ENCODE results near the gene RCN2.
A peak's percentile ranks its signal among the peaks of the same experiment; 100 is the strongest.
"Not testable (repeated sequence)": the region's sequence is repeated elsewhere in the genome, so short reads cannot be mapped to it uniquely, and the experiment has no call there.

The RCN2 gene, protein sequence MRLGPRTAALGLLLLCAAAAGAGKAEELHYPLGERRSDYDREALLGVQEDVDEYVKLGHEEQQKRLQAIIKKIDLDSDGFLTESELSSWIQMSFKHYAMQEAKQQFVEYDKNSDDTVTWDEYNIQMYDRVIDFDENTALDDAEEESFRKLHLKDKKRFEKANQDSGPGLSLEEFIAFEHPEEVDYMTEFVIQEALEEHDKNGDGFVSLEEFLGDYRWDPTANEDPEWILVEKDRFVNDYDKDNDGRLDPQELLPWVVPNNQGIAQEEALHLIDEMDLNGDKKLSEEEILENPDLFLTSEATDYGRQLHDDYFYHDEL

DNA sequence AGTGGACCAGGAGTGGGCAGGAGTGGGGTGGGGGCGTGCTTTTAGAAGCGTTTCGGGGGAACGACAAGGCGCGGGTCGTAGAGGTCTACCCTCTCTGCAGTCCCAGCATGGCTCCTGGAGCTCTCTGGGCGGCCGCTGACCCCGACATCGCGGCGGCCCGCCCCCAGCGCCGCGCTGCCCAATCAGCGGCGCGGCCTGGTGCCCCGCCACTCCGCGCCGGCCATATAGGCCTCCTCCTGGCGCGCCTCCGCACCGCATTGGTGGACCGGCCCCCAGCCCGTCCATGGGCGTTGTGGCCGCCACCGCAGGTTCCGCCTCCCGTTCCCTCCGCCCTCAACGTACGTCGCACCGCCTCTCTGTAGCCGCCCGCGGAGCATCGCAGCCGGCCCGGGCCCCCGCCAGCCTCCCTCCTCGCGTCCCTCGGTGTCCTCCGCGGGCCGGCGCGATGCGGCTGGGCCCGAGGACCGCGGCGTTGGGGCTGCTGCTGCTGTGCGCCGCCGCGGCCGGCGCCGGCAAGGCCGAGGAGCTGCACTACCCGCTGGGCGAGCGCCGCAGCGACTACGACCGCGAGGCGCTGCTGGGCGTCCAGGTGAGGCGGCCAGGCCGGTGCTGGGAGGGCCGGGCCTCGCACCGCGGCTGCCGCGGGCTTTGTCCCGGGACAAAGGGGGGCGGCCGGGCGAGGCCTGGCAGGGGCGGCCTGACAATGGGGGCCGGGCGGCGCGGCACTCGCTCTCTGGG is at the start of gene RCN2:
Gene RCN2, plus strand, starts transcription at position 353 of the 738 bp plus-strand sequence. Its CDS starts 93 bp downstream, at position 446.
- DNase-seq (ENCODE audit: low read depth): peak; percentile 77
- TF ChIP-seq, protein P1, sequence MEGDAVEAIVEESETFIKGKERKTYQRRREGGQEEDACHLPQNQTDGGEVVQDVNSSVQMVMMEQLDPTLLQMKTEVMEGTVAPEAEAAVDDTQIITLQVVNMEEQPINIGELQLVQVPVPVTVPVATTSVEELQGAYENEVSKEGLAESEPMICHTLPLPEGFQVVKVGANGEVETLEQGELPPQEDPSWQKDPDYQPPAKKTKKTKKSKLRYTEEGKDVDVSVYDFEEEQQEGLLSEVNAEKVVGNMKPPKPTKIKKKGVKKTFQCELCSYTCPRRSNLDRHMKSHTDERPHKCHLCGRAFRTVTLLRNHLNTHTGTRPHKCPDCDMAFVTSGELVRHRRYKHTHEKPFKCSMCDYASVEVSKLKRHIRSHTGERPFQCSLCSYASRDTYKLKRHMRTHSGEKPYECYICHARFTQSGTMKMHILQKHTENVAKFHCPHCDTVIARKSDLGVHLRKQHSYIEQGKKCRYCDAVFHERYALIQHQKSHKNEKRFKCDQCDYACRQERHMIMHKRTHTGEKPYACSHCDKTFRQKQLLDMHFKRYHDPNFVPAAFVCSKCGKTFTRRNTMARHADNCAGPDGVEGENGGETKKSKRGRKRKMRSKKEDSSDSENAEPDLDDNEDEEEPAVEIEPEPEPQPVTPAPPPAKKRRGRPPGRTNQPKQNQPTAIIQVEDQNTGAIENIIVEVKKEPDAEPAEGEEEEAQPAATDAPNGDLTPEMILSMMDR (conservative IDR thresholded peaks at IDR 0.05; ENCODE audit: low read depth, low read length): no peak
- peak within 1 kb of the TSS; percentile 83 for H3K4me3 ChIP-seq (ENCODE audit: low read length)

DNA sequence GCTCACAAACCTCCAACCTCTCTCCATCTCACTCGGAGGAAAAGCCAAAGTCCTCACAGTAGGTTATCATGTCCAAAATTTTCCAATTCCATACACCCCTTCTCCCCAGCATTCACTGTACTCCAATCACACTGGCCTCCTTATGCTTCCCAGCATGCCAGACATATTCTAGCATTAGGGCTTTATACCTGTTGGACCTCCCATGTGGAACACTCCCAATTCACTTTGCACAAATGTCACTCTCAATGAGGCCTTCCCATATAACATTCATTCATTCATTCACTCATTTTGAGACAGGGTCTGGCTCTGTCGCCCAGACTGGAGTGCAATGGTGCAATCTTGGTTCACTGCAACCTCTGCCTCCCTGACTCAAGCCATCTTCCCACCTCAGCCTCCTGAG is 46.3 kb upstream of the RCN2 start:
- TF ChIP-seq, protein P1 (conservative IDR thresholded peaks at IDR 0.05; ENCODE audit: low read depth, low read length): no peak
- DNase-seq (ENCODE audit: low read depth): no peak
- H3K4me3 ChIP-seq (ENCODE audit: low read length): no peak overlapping the region

DNA sequence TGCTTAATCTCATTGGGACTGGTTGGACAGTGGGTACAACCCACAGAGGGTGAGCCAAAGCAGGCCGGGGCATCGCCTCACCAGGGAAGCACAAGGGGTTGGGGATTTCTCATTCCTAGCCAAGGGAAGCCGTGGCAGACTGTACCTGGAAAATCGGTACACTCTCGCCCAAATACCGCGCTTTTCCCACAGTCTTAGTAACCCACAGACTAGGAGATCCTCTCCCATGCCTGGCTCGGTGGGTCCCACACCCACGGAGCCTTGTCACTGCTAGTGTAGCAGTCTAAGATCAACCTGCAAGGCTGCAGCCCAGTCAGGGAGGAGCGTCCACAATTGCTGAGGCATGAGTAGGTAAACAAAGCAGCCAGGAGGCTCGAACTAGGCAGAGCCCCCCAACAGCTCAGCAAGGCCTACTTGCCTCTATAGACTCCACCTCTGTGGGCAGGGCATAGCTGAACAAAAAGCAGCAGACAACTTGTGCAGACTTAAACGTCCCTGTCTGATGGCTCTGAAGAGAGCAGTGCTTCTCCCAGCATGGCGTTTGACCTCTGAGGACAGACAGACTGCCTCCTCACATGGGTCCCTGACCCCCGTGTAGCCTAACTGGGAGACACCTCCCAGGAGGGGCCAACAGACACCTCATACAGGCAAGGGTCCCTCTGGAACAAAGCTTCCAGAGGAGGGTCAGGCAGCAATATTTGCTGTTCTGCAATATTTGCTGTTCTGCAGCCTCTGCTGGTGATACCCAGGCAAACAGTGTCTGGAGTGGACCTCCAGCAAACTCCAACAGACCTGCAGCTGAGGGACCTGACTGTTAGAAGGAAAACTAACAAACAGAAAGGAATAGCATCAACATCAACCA is 44.0 kb upstream of the RCN2 start:
- H3K4me3 ChIP-seq (ENCODE audit: low read length); DNase-seq (ENCODE audit: low read depth): not testable (repeated sequence)

DNA sequence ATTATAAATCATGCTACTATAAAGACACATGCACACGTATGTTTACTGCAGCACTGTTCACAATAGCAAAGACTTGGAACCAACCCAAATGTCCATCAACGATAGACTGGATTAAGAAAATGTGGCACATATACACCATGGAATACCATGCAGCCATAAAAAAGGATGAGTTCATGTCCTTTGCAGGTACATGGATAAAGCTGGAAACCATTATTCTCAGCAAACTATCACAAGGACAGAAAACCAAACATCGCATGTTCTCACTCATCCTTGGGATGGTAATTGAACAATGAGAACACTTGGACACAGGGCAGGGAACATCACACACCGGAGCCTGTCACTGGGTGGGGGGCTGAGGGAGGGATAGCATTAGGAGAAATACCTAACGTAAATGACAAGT is 38.7 kb upstream of the RCN2 start:
- not testable (repeated sequence) for H3K4me3 ChIP-seq (ENCODE audit: low read length); DNase-seq (ENCODE audit: low read depth)

DNA sequence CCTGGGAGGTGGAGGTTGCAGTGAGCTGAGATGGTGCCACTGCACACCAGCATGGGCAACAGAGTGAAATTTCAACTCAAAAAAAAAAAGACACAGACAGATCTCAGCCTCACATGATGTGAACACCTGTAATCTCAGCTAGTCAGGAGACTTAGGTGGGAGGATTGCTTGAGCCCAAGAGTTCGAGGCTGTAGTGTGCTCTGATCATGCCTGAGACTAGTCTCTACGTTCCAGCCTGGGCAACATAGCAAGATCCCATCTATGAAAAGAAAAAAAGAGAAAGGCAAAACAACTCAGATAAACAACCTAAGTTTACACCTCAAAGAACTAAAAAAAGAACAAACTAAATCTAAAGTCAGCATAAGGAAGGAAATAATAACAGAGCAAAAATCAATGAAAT is 37.4 kb upstream of the RCN2 start:
- TF ChIP-seq, protein P1 (conservative IDR thresholded peaks at IDR 0.05; ENCODE audit: low read depth, low read length): no peak
- no peak for DNase-seq (ENCODE audit: low read depth)
- H3K4me3 ChIP-seq (ENCODE audit: low read length): no peak overlapping the region

DNA sequence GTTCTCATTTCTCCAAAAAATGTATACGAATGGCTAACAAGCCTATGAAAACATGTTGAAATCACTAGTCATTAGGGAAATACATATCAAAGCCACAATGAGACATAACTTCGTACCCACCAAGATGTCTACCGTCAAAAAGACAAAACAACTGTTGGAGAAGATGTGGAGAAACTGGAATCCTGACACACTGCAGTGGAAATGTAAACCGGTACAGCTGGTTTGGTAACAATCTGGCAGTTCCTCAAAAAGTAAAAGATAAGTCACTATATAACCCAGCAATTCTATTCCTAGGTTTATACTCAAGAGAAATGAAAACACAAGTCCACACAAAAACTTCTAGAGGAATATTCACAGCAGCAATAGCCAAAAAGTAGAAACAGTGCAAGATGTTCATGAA is 33.4 kb upstream of the RCN2 start:
- no peak for DNase-seq (ENCODE audit: low read depth)
- TF ChIP-seq, protein P1 (conservative IDR thresholded peaks at IDR 0.05; ENCODE audit: low read depth, low read length): no peak
- no peak overlapping the region for H3K4me3 ChIP-seq (ENCODE audit: low read length)

DNA sequence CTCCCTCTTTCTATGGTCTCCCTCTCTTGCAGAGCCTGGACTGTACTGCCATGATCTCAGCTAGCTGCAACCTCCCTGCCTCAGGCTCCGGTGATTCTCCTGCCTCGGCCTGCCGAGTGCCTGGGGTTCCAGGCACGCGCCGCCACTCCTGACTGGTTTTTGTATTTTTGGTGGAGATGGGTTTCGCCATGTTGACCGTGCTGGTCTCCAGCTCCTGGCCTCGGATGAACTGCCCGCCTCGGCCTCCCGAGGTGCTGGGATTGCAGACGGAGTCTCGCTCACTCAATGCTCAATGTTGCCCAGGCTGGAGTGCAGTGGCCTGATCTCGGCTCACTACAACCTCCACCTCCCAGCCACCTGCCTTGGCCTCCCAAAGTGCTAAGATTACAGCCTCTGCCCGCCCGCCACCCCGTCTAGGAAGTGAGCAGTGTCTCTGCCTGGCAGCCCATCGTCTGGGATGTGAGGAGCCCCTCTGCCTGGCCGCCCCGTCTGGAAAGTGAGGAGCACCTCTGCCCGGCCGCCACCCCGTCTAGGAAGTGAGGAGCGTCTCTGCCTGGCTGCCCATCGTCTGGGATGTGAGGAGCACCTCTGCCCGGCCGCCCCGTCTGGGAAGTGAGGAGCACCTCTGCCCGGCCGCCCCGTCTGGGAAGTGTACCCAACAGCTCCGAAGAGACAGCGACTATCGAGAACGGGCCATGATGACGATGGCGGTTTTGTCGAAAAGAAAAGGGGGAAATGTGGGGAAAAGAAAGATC is 32.2 kb upstream of the RCN2 start:
- not testable (repeated sequence) for DNase-seq (ENCODE audit: low read depth); H3K4me3 ChIP-seq (ENCODE audit: low read length)

DNA sequence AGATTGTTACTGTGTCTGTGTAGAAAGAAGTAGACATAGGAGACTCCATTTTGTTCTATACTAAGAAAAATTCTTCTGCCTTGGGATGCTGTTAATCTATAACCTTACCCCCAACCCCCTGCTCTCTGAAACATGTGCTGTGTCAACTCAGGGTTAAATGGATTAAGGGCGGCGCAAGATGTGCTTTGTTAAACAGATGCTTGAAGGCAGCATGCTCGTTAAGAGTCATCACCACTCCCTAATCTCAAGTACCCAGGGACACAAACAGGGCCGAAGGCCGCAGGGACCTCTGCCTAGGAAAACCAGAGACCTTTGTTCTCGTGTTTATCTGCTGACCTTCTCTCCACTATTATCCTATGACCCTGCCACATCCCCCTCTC is 31.6 kb upstream of the RCN2 start:
- DNase-seq (ENCODE audit: low read depth); H3K4me3 ChIP-seq (ENCODE audit: low read length): not testable (repeated sequence)

Data from retinal pigment epithelial cell (primary cell).